ENCODE measurements around the gene OSBPL10. TPM values are rescaled to one million over a fixed set of nuclear protein-coding genes. Genes with fewer than 3 reads are reported as not detected.

The OSBPL10 gene
- total RNA-seq, 2 donors from 2014 or later: 4.2 to 8.2 TPM

GRCh38 chr3:31947162-31947561, 33.9 kb downstream of the OSBPL10 start:
- no peak for TF ChIP-seq CTCF (IDR thresholded peaks at IDR 0.05)
- H3K4me1 ChIP-seq: peaks cover 0 to 15% of the 10 kb centered on the region in 2 donors

GRCh38 chr3:31946484-31947081, 34.5 kb downstream of the OSBPL10 start:
- TF ChIP-seq CTCF (IDR thresholded peaks at IDR 0.05): no peak
- H3K9me3 ChIP-seq: peaks cover 0 to 9% of the 10 kb centered on the region in 2 donors
- no peak for DNase-seq (ENCODE audit: low spot score)
- H3K36me3 ChIP-seq: no peaks in the 10 kb centered on the region
- peak overlapping the region in 1 of 2 donors; percentile 23 for H3K27ac ChIP-seq
- H3K4me3 ChIP-seq: no peak overlapping the region
- H3K27me3 ChIP-seq: no peaks in the 10 kb centered on the region
- H3K4me1 ChIP-seq: peaks cover 0 to 16% of the 10 kb centered on the region in 2 donors

More at GRCh38 chr3:31947162-31947561, 33.9 kb downstream of the OSBPL10 start:
- Histone ChIP-seq H3K9me3 (peaks cover 0 to 9% of the 10 kb centered on the region in 2 donors), H3K27ac (peak overlapping the region in 1 of 2 donors; percentile 23), H3K36me3 (no peaks in the 10 kb centered on the region), H3K4me3 (no peak overlapping the region), H3K27me3 (no peaks in the 10 kb centered on the region)
- no peak for DNase-seq (ENCODE audit: low spot score)

- peak overlapping the region; percentile 6 to 18 for H3K27ac ChIP-seq
- H3K36me3 ChIP-seq: no peaks in the 10 kb centered on the region
- H3K4me1 ChIP-seq: peaks cover 0 to 19% of the 10 kb centered on the region in 2 donors
- no peaks in the 10 kb centered on the region for H3K27me3 ChIP-seq
- no peak for DNase-seq (ENCODE audit: low spot score)
- TF ChIP-seq CTCF (IDR thresholded peaks at IDR 0.05): no peak
- H3K4me3 ChIP-seq: no peak overlapping the region
- peaks cover 0 to 9% of the 10 kb centered on the region in 2 donors for H3K9me3 ChIP-seq
Measured at GRCh38 chr3:31945738-31946052, 35.4 kb downstream of the OSBPL10 start.

- no peaks in the 10 kb centered on the region for H3K27me3 ChIP-seq
- no peak for DNase-seq (ENCODE audit: low spot score)
- H3K4me3 ChIP-seq: no peak overlapping the region
- H3K27ac ChIP-seq: no peak overlapping the region
- no peak for TF ChIP-seq CTCF (IDR thresholded peaks at IDR 0.05)
- H3K9me3 ChIP-seq: no peaks in the 10 kb centered on the region
- H3K36me3 ChIP-seq: no peaks in the 10 kb centered on the region
- peaks cover 0 to 19% of the 10 kb centered on the region in 2 donors for H3K4me1 ChIP-seq
Measured at GRCh38 chr3:31943041-31943440, 38.0 kb downstream of the OSBPL10 start.

GRCh38 chr3:31942446-31942845, 38.6 kb downstream of the OSBPL10 start:
- Histone ChIP-seq H3K9me3 (no peaks in the 10 kb centered on the region), H3K4me1 (peaks cover 0 to 19% of the 10 kb centered on the region in 2 donors), H3K27ac (no peak overlapping the region), H3K4me3 (no peak overlapping the region), H3K36me3 (no peaks in the 10 kb centered on the region), H3K27me3 (no peaks in the 10 kb centered on the region)
- DNase-seq (ENCODE audit: low spot score): no peak
- TF ChIP-seq CTCF (IDR thresholded peaks at IDR 0.05): no peak

- H3K27ac ChIP-seq: no peak overlapping the region
- peaks cover 0 to 4% of the 10 kb centered on the region in 2 donors for H3K4me1 ChIP-seq
- H3K36me3 ChIP-seq: no peaks in the 10 kb centered on the region
- H3K9me3 ChIP-seq: no peaks in the 10 kb centered on the region
- no peak for TF ChIP-seq CTCF (IDR thresholded peaks at IDR 0.05)
- H3K4me3 ChIP-seq: no peak overlapping the region
- DNase-seq (ENCODE audit: low spot score): no peak
- no peaks in the 10 kb centered on the region for H3K27me3 ChIP-seq
Measured at GRCh38 chr3:31937225-31937624, 43.8 kb downstream of the OSBPL10 start.

All from right atrium auricular region (tissue), 2 donors.